HL-60 (cell line): ENCODE data around the gene OPTC.

Source experiments
- CTCF ChIP-seq: IDR thresholded peaks from one replicate; pipeline ENCODE4 v1.5.1; 2011; ENCODE audit warnings: low read length, control low read depth, inconsistent platforms; ENCODE audit not compliant: insufficient read depth
- GABPA ChIP-seq: IDR thresholded peaks from 2 replicates; pipeline ENCODE4 v1.6.1; 2012; ENCODE audit warnings: low read depth
- POLR2AphosphoS5 ChIP-seq: IDR thresholded peaks from 2 replicates; pipeline ENCODE4 v1.6.1; 2012; ENCODE audit warnings: low read depth
- SPI1 ChIP-seq: IDR thresholded peaks from 2 replicates; pipeline ENCODE4 v1.6.1; 2012; ENCODE audit warnings: low read depth, mild to moderate bottlenecking, borderline replicate concordance
- TF ChIP-seq, protein P1 (sequence below): IDR thresholded peaks from 2 replicates; pipeline ENCODE4 v1.6.1; 2012; ENCODE audit warnings: low read depth; ENCODE audit not compliant: insufficient replicate concordance

GRCh38 chr1:203551550-203551949 is 57.6 kb downstream of the OPTC start:
- TF ChIP-seq CTCF (no peak), POLR2AphosphoS5 (no peak), SPI1 (no peak), GABPA (no peak)
- TF ChIP-seq, protein P1, sequence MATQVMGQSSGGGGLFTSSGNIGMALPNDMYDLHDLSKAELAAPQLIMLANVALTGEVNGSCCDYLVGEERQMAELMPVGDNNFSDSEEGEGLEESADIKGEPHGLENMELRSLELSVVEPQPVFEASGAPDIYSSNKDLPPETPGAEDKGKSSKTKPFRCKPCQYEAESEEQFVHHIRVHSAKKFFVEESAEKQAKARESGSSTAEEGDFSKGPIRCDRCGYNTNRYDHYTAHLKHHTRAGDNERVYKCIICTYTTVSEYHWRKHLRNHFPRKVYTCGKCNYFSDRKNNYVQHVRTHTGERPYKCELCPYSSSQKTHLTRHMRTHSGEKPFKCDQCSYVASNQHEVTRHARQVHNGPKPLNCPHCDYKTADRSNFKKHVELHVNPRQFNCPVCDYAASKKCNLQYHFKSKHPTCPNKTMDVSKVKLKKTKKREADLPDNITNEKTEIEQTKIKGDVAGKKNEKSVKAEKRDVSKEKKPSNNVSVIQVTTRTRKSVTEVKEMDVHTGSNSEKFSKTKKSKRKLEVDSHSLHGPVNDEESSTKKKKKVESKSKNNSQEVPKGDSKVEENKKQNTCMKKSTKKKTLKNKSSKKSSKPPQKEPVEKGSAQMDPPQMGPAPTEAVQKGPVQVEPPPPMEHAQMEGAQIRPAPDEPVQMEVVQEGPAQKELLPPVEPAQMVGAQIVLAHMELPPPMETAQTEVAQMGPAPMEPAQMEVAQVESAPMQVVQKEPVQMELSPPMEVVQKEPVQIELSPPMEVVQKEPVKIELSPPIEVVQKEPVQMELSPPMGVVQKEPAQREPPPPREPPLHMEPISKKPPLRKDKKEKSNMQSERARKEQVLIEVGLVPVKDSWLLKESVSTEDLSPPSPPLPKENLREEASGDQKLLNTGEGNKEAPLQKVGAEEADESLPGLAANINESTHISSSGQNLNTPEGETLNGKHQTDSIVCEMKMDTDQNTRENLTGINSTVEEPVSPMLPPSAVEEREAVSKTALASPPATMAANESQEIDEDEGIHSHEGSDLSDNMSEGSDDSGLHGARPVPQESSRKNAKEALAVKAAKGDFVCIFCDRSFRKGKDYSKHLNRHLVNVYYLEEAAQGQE, result no peak
